Activated CD8-positive, alpha-beta T cell treated with anti-CD3 and anti-CD28 coated beads for 36 hours (primary cell): ENCODE measurements around the gene OR14I1. TPM values are rescaled to one million over a fixed set of nuclear protein-coding genes. Genes with fewer than 3 reads are reported as not detected.
A peak's percentile ranks its signal among the peaks of the same experiment; 100 is the strongest.

Experiments
- ATAC-seq: fragments of 200-7000 bp; cut with Tn5 transposase; one replicate; pipeline ENCODE4 v1.10.0; 2021; ENCODE audit warnings: mild to moderate bottlenecking, moderate library complexity
- CTCF ChIA-PET: fragments of 350-600 bp; sonication (Branson Sonifier 250); formaldehyde crosslinking; loops from one replicate; lab custom pipeline; 2021; ENCODE audit warnings: antibody characterized with exemption; lab: Charles Lee
- POLR2A ChIA-PET: fragments of 350-600 bp; sonication (Branson Sonifier 250); formaldehyde crosslinking; loops from one replicate; lab custom pipeline; 2021; ENCODE audit warnings: antibody characterized with exemption; lab: Charles Lee
- DNase-seq: peaks from one replicate; pipeline ENCODE4 v3.0.0-alpha.2; 2020
- H3K27ac Mint-ChIP-seq: one replicate; pipeline ENCODE4 v1.8.0; 2021; ENCODE audit warnings: mild to moderate bottlenecking, mixed read lengths
- H3K27me3 Mint-ChIP-seq: one replicate; pipeline ENCODE4 v1.8.0; 2021; ENCODE audit warnings: mixed read lengths
- H3K36me3 Mint-ChIP-seq: one replicate; pipeline ENCODE4 v1.8.0; 2021; ENCODE audit warnings: low read depth, mixed read lengths
- H3K4me1 Mint-ChIP-seq: one replicate; pipeline ENCODE4 v1.8.0; 2021; ENCODE audit warnings: low read depth, mixed read lengths
- H3K4me3 Mint-ChIP-seq: one replicate; pipeline ENCODE4 v1.8.0; 2021; ENCODE audit warnings: mild to moderate bottlenecking, moderate library complexity, mixed read lengths
- H3K9me3 Mint-ChIP-seq: one replicate; pipeline ENCODE4 v1.8.0; 2021; ENCODE audit warnings: mixed read lengths
- intact Hi-C: fragments of 100-400 bp; cut with micrococcal nuclease; formaldehyde crosslinking; loops from one replicate; pipeline ENCODE4 v1.10.0; 2022
- total RNA-seq, 2 experiments: library from RNA; stranded (reverse); gene quantifications; one replicate each; pipeline ENCODE4 v1.2.3, GENCODE V29; 2021
- TF ChIP-seq, protein P1 (sequence below): fragments of 200-600 bp; IDR thresholded peaks from one replicate; pipeline ENCODE4 v1.8.0; 2022; ENCODE audit warnings: antibody characterized with exemption, mild to moderate bottlenecking

Gene OR14I1
- total RNA-seq, 2 experiments from 2014 or later: not detected

DNA sequence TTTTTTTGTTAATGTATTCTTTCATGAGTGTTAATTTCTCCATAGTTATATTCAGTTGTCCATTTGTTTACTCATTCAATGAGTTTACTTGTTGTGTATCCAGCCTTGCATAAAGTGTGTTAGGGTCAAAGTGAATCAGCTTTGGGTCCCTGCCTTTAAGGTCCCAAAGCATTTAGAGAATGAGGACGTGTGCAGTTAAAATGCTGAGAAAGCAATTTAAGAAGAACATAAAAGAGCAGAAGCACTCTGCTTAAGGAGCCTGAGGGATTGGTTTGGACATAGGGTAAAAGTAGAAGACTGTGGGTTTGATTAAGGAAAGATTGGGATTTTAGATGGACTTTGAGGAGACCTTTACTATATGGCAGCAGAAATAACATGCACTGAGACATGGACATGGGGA lies 3.5 kb downstream of the OR14I1 start:
- Mint-ChIP-seq H3K36me3 (no peaks in the 10 kb centered on the region), H3K27ac (no peak overlapping the region), H3K9me3 (no peaks in the 10 kb centered on the region), H3K4me1 (no peaks in the 10 kb centered on the region), H3K4me3 (no peak overlapping the region), H3K27me3 (peaks cover 7% of the 10 kb centered on the region)
- CTCF ChIA-PET: no interaction called here
- ATAC-seq: no peak
- intact Hi-C loops: no loop called here
- TF ChIP-seq, protein P1, sequence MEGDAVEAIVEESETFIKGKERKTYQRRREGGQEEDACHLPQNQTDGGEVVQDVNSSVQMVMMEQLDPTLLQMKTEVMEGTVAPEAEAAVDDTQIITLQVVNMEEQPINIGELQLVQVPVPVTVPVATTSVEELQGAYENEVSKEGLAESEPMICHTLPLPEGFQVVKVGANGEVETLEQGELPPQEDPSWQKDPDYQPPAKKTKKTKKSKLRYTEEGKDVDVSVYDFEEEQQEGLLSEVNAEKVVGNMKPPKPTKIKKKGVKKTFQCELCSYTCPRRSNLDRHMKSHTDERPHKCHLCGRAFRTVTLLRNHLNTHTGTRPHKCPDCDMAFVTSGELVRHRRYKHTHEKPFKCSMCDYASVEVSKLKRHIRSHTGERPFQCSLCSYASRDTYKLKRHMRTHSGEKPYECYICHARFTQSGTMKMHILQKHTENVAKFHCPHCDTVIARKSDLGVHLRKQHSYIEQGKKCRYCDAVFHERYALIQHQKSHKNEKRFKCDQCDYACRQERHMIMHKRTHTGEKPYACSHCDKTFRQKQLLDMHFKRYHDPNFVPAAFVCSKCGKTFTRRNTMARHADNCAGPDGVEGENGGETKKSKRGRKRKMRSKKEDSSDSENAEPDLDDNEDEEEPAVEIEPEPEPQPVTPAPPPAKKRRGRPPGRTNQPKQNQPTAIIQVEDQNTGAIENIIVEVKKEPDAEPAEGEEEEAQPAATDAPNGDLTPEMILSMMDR: no peak
- POLR2A ChIA-PET: no interaction called here
- DNase-seq: no peak

DNA sequence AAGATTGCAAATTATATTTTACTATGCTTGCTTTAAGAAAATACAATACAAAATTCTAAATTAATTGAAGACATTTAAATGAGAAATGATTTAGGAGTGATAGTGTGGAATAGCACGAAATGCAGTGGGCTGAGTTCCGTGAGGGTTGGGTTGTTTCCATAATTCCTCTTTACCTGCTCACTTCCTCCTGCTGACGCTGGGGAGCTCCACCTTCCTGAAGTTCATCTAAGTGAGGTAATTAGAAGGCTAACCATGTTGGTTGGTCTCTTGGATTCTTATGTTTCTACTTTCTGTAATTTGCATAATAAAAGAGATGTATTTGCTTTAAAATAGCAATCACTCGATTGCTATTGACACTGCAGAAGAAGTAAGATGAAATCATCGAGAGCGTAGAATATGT lies 4.7 kb downstream of the OR14I1 start:
- ChIA-PET CTCF (interaction anchor here (1.2 to 1.4 kb wide), 3 partner anchors 9 to 110 kb away, joined by 3 to 4 read pairs (median 3); no protein-coding TSS in a partner anchor), POLR2A (no interaction called here)
- Mint-ChIP-seq H3K36me3 (no peaks in the 10 kb centered on the region), H3K9me3 (no peaks in the 10 kb centered on the region), H3K27me3 (peaks cover 7% of the 10 kb centered on the region), H3K4me1 (no peaks in the 10 kb centered on the region), H3K27ac (no peak overlapping the region), H3K4me3 (no peak overlapping the region)
- TF ChIP-seq, protein P1: no peak
- intact Hi-C loops: no loop called here
- ATAC-seq (no peak), DNase-seq (no peak)

DNA sequence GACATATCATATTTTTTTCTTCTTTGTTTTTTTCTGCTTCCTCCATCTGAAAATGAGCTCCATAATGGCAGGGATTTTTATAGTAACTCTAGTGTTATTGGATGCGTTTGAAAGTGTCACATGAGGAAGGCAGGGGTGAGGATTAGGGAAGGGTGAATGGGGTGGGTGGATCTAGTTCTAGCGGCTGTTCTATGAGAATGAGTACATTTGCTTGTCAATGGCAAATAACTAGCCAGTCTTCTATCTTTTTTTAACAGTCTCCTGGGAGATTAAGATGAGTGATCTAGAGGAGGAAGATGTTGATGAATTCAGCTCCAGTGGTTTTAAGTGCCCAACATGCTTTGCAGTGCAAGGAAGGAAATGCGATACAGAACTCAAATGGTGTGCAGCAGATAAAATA lies 5.8 kb downstream of the OR14I1 start:
- DNase-seq (no peak), ATAC-seq (no peak)
- TF ChIP-seq, protein P1: no peak
- Mint-ChIP-seq H3K4me3 (no peak overlapping the region), H3K9me3 (no peaks in the 10 kb centered on the region), H3K36me3 (no peaks in the 10 kb centered on the region), H3K27me3 (peaks cover 7% of the 10 kb centered on the region), H3K4me1 (no peaks in the 10 kb centered on the region), H3K27ac (no peak overlapping the region)
- ChIA-PET CTCF (interaction anchor here (0.6 to 1.4 kb wide), 4 partner anchors 12 to 110 kb away, joined by 3 to 5 read pairs (median 4); no protein-coding TSS in a partner anchor), POLR2A (no interaction called here)
- intact Hi-C loops: no loop called here

DNA sequence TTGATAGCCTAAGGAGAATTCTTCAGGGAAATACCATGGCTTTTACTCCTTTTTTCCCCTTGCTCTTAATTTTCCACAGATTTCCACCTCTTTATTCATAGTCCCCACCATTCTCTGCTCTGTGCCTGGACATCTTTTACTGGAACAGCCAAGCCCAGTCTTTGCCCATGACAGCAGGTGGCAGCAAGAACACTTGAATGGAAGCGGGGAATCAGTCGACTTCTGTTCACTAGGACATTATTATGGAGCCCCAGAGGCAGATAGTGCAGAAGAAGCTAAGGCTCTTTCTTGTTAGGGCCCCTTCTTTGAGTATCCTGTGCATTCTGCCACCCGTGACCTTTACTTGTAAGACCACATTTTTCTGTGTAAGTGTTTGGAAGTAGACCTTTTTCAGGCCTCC lies 6.3 kb downstream of the OR14I1 start:
- peak; percentile 15 for DNase-seq

DNA sequence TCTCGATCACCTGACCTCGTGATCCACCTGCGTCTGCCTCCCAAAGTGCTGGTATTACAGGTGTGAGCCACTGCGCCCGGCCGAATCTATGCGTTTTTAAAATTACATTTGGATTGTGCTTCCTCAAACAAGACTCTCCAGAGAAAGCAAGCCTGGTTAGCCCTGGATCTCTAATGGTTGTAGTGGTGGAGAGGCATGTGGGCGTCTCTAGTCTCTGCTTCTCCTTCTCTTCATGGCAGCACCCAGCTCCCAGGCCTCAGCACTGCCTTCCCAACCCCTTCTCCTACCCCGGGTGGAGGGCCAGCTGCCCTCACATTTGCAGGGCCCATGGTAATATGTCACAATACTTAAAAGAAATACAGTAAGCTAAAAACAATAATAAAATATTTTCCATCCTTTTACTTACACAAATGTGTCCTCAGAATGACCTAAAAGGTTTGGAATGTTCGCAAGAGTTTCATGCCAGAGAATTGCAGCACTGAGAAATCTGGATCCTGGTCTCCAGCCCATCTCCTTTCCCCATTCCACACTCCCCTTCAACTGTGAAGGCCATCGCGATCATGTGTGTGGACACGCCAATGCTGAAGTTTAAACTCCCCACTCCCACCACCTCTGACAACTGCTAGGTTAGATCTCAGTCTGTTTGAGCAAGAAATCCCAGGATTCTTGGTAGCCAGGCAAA lies 7.0 kb downstream of the OR14I1 start:
- intact Hi-C loops: no loop called here
- H3K9me3 Mint-ChIP-seq: no peaks in the 10 kb centered on the region
- no peaks in the 10 kb centered on the region for H3K4me1 Mint-ChIP-seq
- CTCF ChIA-PET: no interaction called here
- TF ChIP-seq, protein P1: no peak
- DNase-seq: no peak
- no peak for ATAC-seq
- POLR2A ChIA-PET: no interaction called here
- H3K27me3 Mint-ChIP-seq: peaks cover 7% of the 10 kb centered on the region
- H3K27ac Mint-ChIP-seq: no peak overlapping the region
- no peak overlapping the region for H3K4me3 Mint-ChIP-seq
- no peaks in the 10 kb centered on the region for H3K36me3 Mint-ChIP-seq

More for the DNA sequence above, 6.3 kb downstream of the OR14I1 start:
- Mint-ChIP-seq H3K36me3 (no peaks in the 10 kb centered on the region), H3K9me3 (no peaks in the 10 kb centered on the region), H3K4me1 (no peaks in the 10 kb centered on the region), H3K27me3 (peaks cover 7% of the 10 kb centered on the region), H3K27ac (no peak overlapping the region), H3K4me3 (no peak overlapping the region)
- no peak for ATAC-seq
- intact Hi-C loops: no loop called here
- ChIA-PET POLR2A (no interaction called here), CTCF (interaction anchor here (1.0 to 1.4 kb wide), 2 partner anchors 71 to 110 kb away, joined by 4 to 5 read pairs; no protein-coding TSS in a partner anchor)
- TF ChIP-seq, protein P1: no peak
